Fibroblast of lung (primary cell): ENCODE measurements around the gene TIFAB. TPM values are rescaled to one million over a fixed set of nuclear protein-coding genes. Genes with fewer than 3 reads are reported as not detected.

ENCODE experiments used
- DNase-seq, 2 donors: peaks; one replicate each; pipeline versions ENCODE4 v3.0.0 to v3.0.0-alpha.2; 2010; ENCODE audit warnings: low read depth in 2 of 2
- H2AFZ ChIP-seq: 2 replicates; pipeline ENCODE4 v1.5.1; 2012; ENCODE audit warnings: low read length, control low read depth, inconsistent platforms
- H3K27ac ChIP-seq: 2 replicates; pipeline ENCODE4 v1.5.1; 2011; ENCODE audit warnings: low read length, control low read depth; ENCODE audit not compliant: insufficient read depth
- H3K27me3 ChIP-seq: 2 replicates; pipeline ENCODE4 v1.5.1; 2011; ENCODE audit warnings: mild to moderate bottlenecking, low read length; ENCODE audit not compliant: control insufficient read depth, insufficient read depth
- H3K36me3 ChIP-seq: 2 replicates; pipeline ENCODE4 v1.5.1; 2011; ENCODE audit warnings: low read length; ENCODE audit not compliant: control insufficient read depth, insufficient read depth
- H3K4me1 ChIP-seq: 2 replicates; pipeline ENCODE4 v1.5.1; 2011; ENCODE audit warnings: low read length; ENCODE audit not compliant: control insufficient read depth, insufficient read depth; ENCODE audit errors: extremely low read depth
- H3K4me2 ChIP-seq: 2 replicates; pipeline ENCODE4 v1.5.1; 2011; ENCODE audit warnings: low read length, control low read depth; ENCODE audit not compliant: insufficient read depth; ENCODE audit errors: extremely low read depth
- H3K4me3 ChIP-seq, 4 experiments: fragments of 200-600 bp in 1 of 4; sonication (generic) in 1 of 4; replicated peaks in 1 of 4; 2 replicates each; pipeline ENCODE4 v1.5.1; 2011 to 2016; ENCODE audit warnings: low read length in 4 of 4, low read depth in 3 of 4, mild to moderate bottlenecking in 3 of 4, control low read depth in 2 of 4, inconsistent platforms in 1 of 4, mixed read lengths in 1 of 4; ENCODE audit not compliant: insufficient read depth in 1 of 4; ENCODE audit errors: control extremely low read depth in 1 of 4
- H3K79me2 ChIP-seq: 2 replicates; pipeline ENCODE4 v1.5.1; 2012; ENCODE audit warnings: mild to moderate bottlenecking, low read length, inconsistent platforms; ENCODE audit not compliant: control insufficient read depth, insufficient read depth
- H3K9ac ChIP-seq: 2 replicates; pipeline ENCODE4 v1.5.1; 2011; ENCODE audit warnings: mild to moderate bottlenecking, low read length, control low read depth; ENCODE audit not compliant: insufficient read depth
- H3K9me3 ChIP-seq: 2 replicates; pipeline ENCODE4 v1.5.1; 2012; ENCODE audit warnings: low read depth, low read length; ENCODE audit not compliant: control insufficient read depth, insufficient read depth
- H4K20me1 ChIP-seq: 2 replicates; pipeline ENCODE4 v1.5.1; 2011; ENCODE audit warnings: low read length; ENCODE audit not compliant: control insufficient read depth, insufficient read depth; ENCODE audit errors: extremely low read depth
- CTCF ChIP-seq, 2 donors: IDR thresholded peaks in 1 of 2; conservative IDR thresholded peaks in 1 of 2; 1 replicate in 1 of 2; 2 replicates in 1 of 2; pipeline ENCODE4 v1.5.1; 2011 to 2012; ENCODE audit warnings: low read length in 2 of 2, control low read depth in 1 of 2, inconsistent platforms in 1 of 2, low read depth in 1 of 2, mild to moderate bottlenecking in 1 of 2
- EZH2 ChIP-seq: IDR thresholded peaks from 2 replicates; pipeline ENCODE4 v1.5.1; 2012; ENCODE audit warnings: low read length, control low read depth, mild to moderate bottlenecking; ENCODE audit errors: missing control alignments
- polyA plus RNA-seq, 2 donors: library from polyadenylated mRNA; depleted of rRNA in 1 of 2; stranded (reverse) in 1 of 2; unstranded in 1 of 2; fragments of >200 nt; gene quantifications; 2 replicates each; pipeline ENCODE4 v1.2.1, GENCODE V29; 2011 to 2012; ENCODE audit warnings: missing spikeins in 1 of 2
- total RNA-seq: library from RNA; depleted of rRNA; stranded (reverse); fragments of >200 nt; gene quantifications from 2 replicates; pipeline ENCODE4 v1.2.1, GENCODE V29; 2014

TIFAB gene
- total and polyA plus RNA-seq, 2 donors (not counting 1 experiment from before 2014, with no cell fraction given): not detected

- H3K27ac ChIP-seq: no peak overlapping the region
These were observed 3.7 kb upstream of the TIFAB start for GRCh38 chr5:135455876-135456237.

GRCh38 chr5:135454946-135455345, 2.8 kb upstream of the TIFAB start:
- Histone ChIP-seq H3K9ac (no peak overlapping the region), H3K4me3 (no peak overlapping the region), H3K4me1 (peaks cover 7% of the 10 kb centered on the region), H3K27me3 (peaks cover 8% of the 10 kb centered on the region), H3K9me3 (no peaks in the 10 kb centered on the region), H3K27ac (no peak overlapping the region), H3K4me2 (no peak overlapping the region), H2AFZ (no peak overlapping the region), H4K20me1 (no peaks in the 10 kb centered on the region), H3K79me2 (no peaks in the 10 kb centered on the region), H3K36me3 (no peaks in the 10 kb centered on the region)
- no peak for TF ChIP-seq EZH2
- TF ChIP-seq CTCF (conservative IDR thresholded peaks at IDR 0.05 in 1 of 2, IDR thresholded peaks at IDR 0.05 in 1 of 2; ENCODE audit: low read depth in 1 of 2, low read length in 2 of 2): no peak
- no peak for DNase-seq

More at GRCh38 chr5:135455876-135456237, 3.7 kb upstream of the TIFAB start:
- Histone ChIP-seq H3K9me3 (no peaks in the 10 kb centered on the region), H3K4me2 (no peak overlapping the region), H2AFZ (no peak overlapping the region), H4K20me1 (no peaks in the 10 kb centered on the region), H3K36me3 (no peaks in the 10 kb centered on the region), H3K9ac (no peak overlapping the region), H3K4me1 (peaks cover 7% of the 10 kb centered on the region), H3K4me3 (no peak overlapping the region), H3K79me2 (no peaks in the 10 kb centered on the region), H3K27me3 (peaks cover 9% of the 10 kb centered on the region)
- TF ChIP-seq CTCF (conservative IDR thresholded peaks at IDR 0.05 in 1 of 2, IDR thresholded peaks at IDR 0.05 in 1 of 2; ENCODE audit: low read depth in 1 of 2, low read length in 2 of 2): no peak
- TF ChIP-seq EZH2: no peak
- no peak for DNase-seq

- Histone ChIP-seq H3K4me3 (no peak overlapping the region), H3K27me3 (peaks cover 3% of the 10 kb centered on the region), H3K79me2 (no peaks in the 10 kb centered on the region), H3K9me3 (no peaks in the 10 kb centered on the region), H3K27ac (no peak overlapping the region), H3K4me1 (peaks cover 4% of the 10 kb centered on the region), H3K4me2 (no peak overlapping the region), H3K9ac (no peak overlapping the region), H2AFZ (no peak overlapping the region), H4K20me1 (no peaks in the 10 kb centered on the region), H3K36me3 (no peaks in the 10 kb centered on the region)
- TF ChIP-seq EZH2 (no peak), CTCF (conservative IDR thresholded peaks at IDR 0.05 in 1 of 2, IDR thresholded peaks at IDR 0.05 in 1 of 2; ENCODE audit: low read depth in 1 of 2, low read length in 2 of 2) (no peak)
- no peak for DNase-seq
These were observed 1.5 kb upstream of the TIFAB start for GRCh38 chr5:135453613-135454012.
